Caki2 (cell line): ENCODE data around the gene STMN3. TPM values are rescaled to one million over a fixed set of nuclear protein-coding genes. Genes with fewer than 3 reads are reported as not detected.

Source experiments
- total RNA-seq: library from RNA; depleted of rRNA; stranded (reverse); fragments of >200 nt; shearing (Covaris generic); gene quantifications from 2 replicates; pipeline ENCODE4 v1.2.3, GENCODE V29; 2014; ENCODE audit warnings: low replicate concordance; rRNA removed

STMN3 gene
- total RNA-seq, 1 experiment from 2014 or later = 70.6 TPM

Other genes starting within 250 kb of the STMN3 start
- gene KCNQ2, start 180.8 kb downstream of the STMN3 start, total RNA-seq = 10.0 TPM in 1 of 2 replicates, not detected in the other
- 249 and 281 TPM in 2 replicates for gene EEF1A2, start 154.3 kb downstream of the STMN3 start, total RNA-seq
- 35.9 and 103 TPM in 2 replicates for gene PPDPF, start 132.7 kb downstream of the STMN3 start, total RNA-seq
- gene PTK6, start 116.0 kb downstream of the STMN3 start, total RNA-seq = 3.2 and 4.4 TPM in 2 replicates
- not detected in 2 replicates for gene SRMS, start 105.7 kb downstream of the STMN3 start, total RNA-seq
- 1.1 and 8.2 TPM in 2 replicates for gene FNDC11, start 99.3 kb downstream of the STMN3 start, total RNA-seq
- gene HELZ2, start 79.2 kb downstream of the STMN3 start, total RNA-seq = 26.3 and 30.3 TPM in 2 replicates
- 9.6 and 18.1 TPM in 2 replicates for gene GMEB2, start 26.3 kb downstream of the STMN3 start, total RNA-seq
- gene RTEL1, start 4.9 kb upstream of the STMN3 start, total RNA-seq = 12.5 and 13.6 TPM in 2 replicates
- 1.5 TPM in 1 of 2 replicates, not detected in the other for gene TNFRSF6B, start 43.2 kb upstream of the STMN3 start, total RNA-seq
- gene ARFRP1, start 54.6 kb upstream of the STMN3 start, total RNA-seq = 57.0 and 69.7 TPM in 2 replicates
- 44.3 and 49.9 TPM in 2 replicates for gene ZGPAT, start 54.6 kb upstream of the STMN3 start, total RNA-seq
- gene LIME1, start 83.2 kb upstream of the STMN3 start, total RNA-seq = 6.0 and 17.5 TPM in 2 replicates
- 166 and 300 TPM in 2 replicates for gene SLC2A4RG, start 86.4 kb upstream of the STMN3 start, total RNA-seq
- gene ZBTB46, start 177.8 kb upstream of the STMN3 start, total RNA-seq = 9.6 and 10.4 TPM in 2 replicates
- gene ABHD16B, start 208.1 kb upstream of the STMN3 start, total RNA-seq = not detected in 2 replicates
- gene TPD52L2, start 211.8 kb upstream of the STMN3 start, total RNA-seq = 189 TPM in 2 replicates
- 60.9 and 69.2 TPM in 2 replicates for gene DNAJC5, start 241.7 kb upstream of the STMN3 start, total RNA-seq